Smooth muscle cell (in vitro differentiated cells): ENCODE data around the gene RGS11. TPM values are rescaled to one million over a fixed set of nuclear protein-coding genes. Genes with fewer than 3 reads are reported as not detected.

Source experiments
- DNase-seq: peaks from one replicate; lab custom pipeline; 2025; ENCODE audit not compliant: unreplicated experiment; lab: John Stamatoyannopoulos, UW
- H2AFZ ChIP-seq: fragments of 200-600 bp; sonication (generic); 2 replicates; pipeline ENCODE4 v1.6.0; 2016; ENCODE audit warnings: antibody characterized with exemption, low read depth, mild to moderate bottlenecking
- H3F3A ChIP-seq: fragments of 200-600 bp; sonication (generic); 2 replicates; pipeline ENCODE4 v1.6.0; 2017; ENCODE audit warnings: antibody characterized with exemption, low read depth
- H3K27ac ChIP-seq: fragments of 200-600 bp; sonication (generic); 2 replicates; pipeline ENCODE4 v1.5.1; 2016; ENCODE audit warnings: low read depth, mild to moderate bottlenecking
- H3K27me3 ChIP-seq: fragments of 200-600 bp; sonication (generic); 2 replicates; pipeline ENCODE4 v1.6.1; 2016; ENCODE audit warnings: low read depth, mild to moderate bottlenecking
- H3K36me3 ChIP-seq: fragments of 200-600 bp; sonication (generic); 2 replicates; pipeline ENCODE4 v1.5.1; 2016; ENCODE audit warnings: low read depth
- H3K4me1 ChIP-seq: fragments of 200-600 bp; sonication (generic); 2 replicates; pipeline ENCODE4 v1.5.1; 2016; ENCODE audit warnings: low read depth
- H3K4me2 ChIP-seq: fragments of 200-600 bp; sonication (generic); 2 replicates; pipeline ENCODE4 v1.6.0; 2016; ENCODE audit warnings: mild to moderate bottlenecking
- H3K4me3 ChIP-seq: fragments of 200-600 bp; sonication (generic); 2 replicates; pipeline ENCODE4 v1.5.1; 2016; ENCODE audit warnings: mild to moderate bottlenecking
- H3K79me2 ChIP-seq: fragments of 200-600 bp; sonication (generic); 2 replicates; pipeline ENCODE4 v1.6.0; 2016; ENCODE audit warnings: low read depth, mild to moderate bottlenecking
- H3K9ac ChIP-seq: fragments of 200-600 bp; sonication (generic); 2 replicates; pipeline ENCODE4 v1.6.0; 2016; ENCODE audit warnings: low read depth
- H3K9me3 ChIP-seq: fragments of 200-600 bp; sonication (generic); replicated peaks from 2 replicates; pipeline ENCODE4 v1.5.1; 2016; ENCODE audit warnings: low read depth
- H4K20me1 ChIP-seq: fragments of 200-600 bp; sonication (generic); 2 replicates; pipeline ENCODE4 v1.6.0; 2016; ENCODE audit warnings: low read depth
- CTCF ChIP-seq: fragments of 200-600 bp; sonication (generic); IDR thresholded peaks from 2 replicates; pipeline ENCODE4 v1.5.1; 2017; ENCODE audit warnings: borderline replicate concordance, mild to moderate bottlenecking, antibody characterized with exemption; ENCODE audit not compliant: insufficient read depth, poor library complexity, severe bottlenecking
- WGBS: methylation state at CpG from one replicate; pipeline ENCODE4 v1.1.7; 2016; ENCODE audit warnings: low lambda C conversion rate; 5-methylcytosine and 5-hydroxymethylcytosine counted together
- polyA plus RNA-seq: library from polyadenylated mRNA; unstranded; fragments of >200 nt; fragmentation: Nextera tagmentation; extraction: Ambion mirVana; gene quantifications from 2 replicates; pipeline ENCODE4 v1.2.1, GENCODE V29; 2016
- total RNA-seq: library from RNA; depleted of rRNA; stranded (reverse); fragments of >200 nt; gene quantifications from 2 replicates; pipeline ENCODE4 v1.2.3, GENCODE V29; 2014

The RGS11 gene
- total and polyA plus RNA-seq, 2 experiments from 2014 or later = 2.2 to 3.9 TPM

GRCh38 chr16:281660-282255, 6.0 kb upstream of the RGS11 start:
- Histone ChIP-seq H4K20me1 (no peaks in the 10 kb centered on the region), H3K9ac (no peak overlapping the region), H3K4me2 (no peak overlapping the region), H3F3A (no peaks in the 10 kb centered on the region), H2AFZ (no peak overlapping the region), H3K79me2 (no peaks in the 10 kb centered on the region), H3K4me3 (no peak overlapping the region), H3K36me3 (no peaks in the 10 kb centered on the region), H3K4me1 (no peaks in the 10 kb centered on the region), H3K27ac (no peak overlapping the region), H3K27me3 (peaks cover 28% of the 10 kb centered on the region), H3K9me3 (no peaks in the 10 kb centered on the region)
- whole genome bisulfite sequencing = 94% methylated on average over 25 of the region's 25 CpGs
- no peak for DNase-seq
- TF ChIP-seq CTCF = no peak

- Histone ChIP-seq H3K4me3 (peak overlapping the region; percentile 52), H3K4me2 (peak overlapping the region; percentile 94)
Measured at GRCh38 chr16:280991-281659, 5.4 kb upstream of the RGS11 start.

GRCh38 chr16:280552-280951, 4.8 kb upstream of the RGS11 start, which contains the start of gene ARHGDIG:
TSS of gene ARHGDIG (plus strand) at chr16:280591. CDS start at chr16:280681, 90 bp downstream.
- Histone ChIP-seq H3K4me2 (peak within 1 kb of the TSS; percentile 94), H3K79me2 (no peaks in the 10 kb centered on the region), H2AFZ (no peak within 1 kb of the TSS), H3K9ac (no peak within 1 kb of the TSS), H3K4me3 (peak within 1 kb of the TSS; percentile 52), H3K27ac (no peak within 1 kb of the TSS), H3K9me3 (no peaks in the 10 kb centered on the region), H3K36me3 (no peaks in the 10 kb centered on the region), H3K4me1 (no peaks in the 10 kb centered on the region), H3K27me3 (peaks cover 28% of the 10 kb centered on the region), H4K20me1 (no peaks in the 10 kb centered on the region), H3F3A (no peaks in the 10 kb centered on the region)
- no peak for TF ChIP-seq CTCF
- no peak for DNase-seq
- no CpG with 5 or more reads among the region's 54 CpGs for WGBS

More at GRCh38 chr16:280991-281659, 5.4 kb upstream of the RGS11 start:
- no peaks in the 10 kb centered on the region for H3K9me3 ChIP-seq
- no peak overlapping the region for H3K9ac ChIP-seq
- H3K36me3 ChIP-seq = no peaks in the 10 kb centered on the region
- 80% methylated on average over 16 of the region's 27 CpGs for WGBS
- H4K20me1 ChIP-seq = no peaks in the 10 kb centered on the region
- no peak for DNase-seq
- no peaks in the 10 kb centered on the region for H3K4me1 ChIP-seq
- no peaks in the 10 kb centered on the region for H3F3A ChIP-seq
- no peak overlapping the region for H2AFZ ChIP-seq
- no peaks in the 10 kb centered on the region for H3K79me2 ChIP-seq
- peaks cover 28% of the 10 kb centered on the region for H3K27me3 ChIP-seq
- TF ChIP-seq CTCF = no peak
- no peak overlapping the region for H3K27ac ChIP-seq
